B cell (primary cell): ENCODE results near the gene SETDB2.

ENCODE experiments used
- EZH2 ChIP-seq: IDR thresholded peaks from 2 replicates; pipeline ENCODE4 v1.6.1; 2012; ENCODE audit warnings: borderline replicate concordance, low read depth, mild to moderate bottlenecking, moderate library complexity, low read length; ENCODE audit not compliant: insufficient read depth, poor library complexity, severe bottlenecking
- TF ChIP-seq, protein P1 (sequence below): fragments of 200-600 bp; IDR thresholded peaks from one replicate; pipeline ENCODE4 v1.8.0; 2022; ENCODE audit warnings: antibody characterized with exemption, mild to moderate bottlenecking

- TF ChIP-seq EZH2 = no peak
- TF ChIP-seq, protein P1, sequence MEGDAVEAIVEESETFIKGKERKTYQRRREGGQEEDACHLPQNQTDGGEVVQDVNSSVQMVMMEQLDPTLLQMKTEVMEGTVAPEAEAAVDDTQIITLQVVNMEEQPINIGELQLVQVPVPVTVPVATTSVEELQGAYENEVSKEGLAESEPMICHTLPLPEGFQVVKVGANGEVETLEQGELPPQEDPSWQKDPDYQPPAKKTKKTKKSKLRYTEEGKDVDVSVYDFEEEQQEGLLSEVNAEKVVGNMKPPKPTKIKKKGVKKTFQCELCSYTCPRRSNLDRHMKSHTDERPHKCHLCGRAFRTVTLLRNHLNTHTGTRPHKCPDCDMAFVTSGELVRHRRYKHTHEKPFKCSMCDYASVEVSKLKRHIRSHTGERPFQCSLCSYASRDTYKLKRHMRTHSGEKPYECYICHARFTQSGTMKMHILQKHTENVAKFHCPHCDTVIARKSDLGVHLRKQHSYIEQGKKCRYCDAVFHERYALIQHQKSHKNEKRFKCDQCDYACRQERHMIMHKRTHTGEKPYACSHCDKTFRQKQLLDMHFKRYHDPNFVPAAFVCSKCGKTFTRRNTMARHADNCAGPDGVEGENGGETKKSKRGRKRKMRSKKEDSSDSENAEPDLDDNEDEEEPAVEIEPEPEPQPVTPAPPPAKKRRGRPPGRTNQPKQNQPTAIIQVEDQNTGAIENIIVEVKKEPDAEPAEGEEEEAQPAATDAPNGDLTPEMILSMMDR = no peak
Observed at GRCh38 chr13:49539313-49539712, 95.2 kb downstream of the SETDB2 start.
